KOPT-K1 (cell line): ENCODE data around the gene OBI1.

ENCODE experiments used
- H3K27ac ChIP-seq: fragments of 200-600 bp; sonication (generic); 2 replicates; pipeline ENCODE4 v1.5.1; 2016; ENCODE audit warnings: antibody characterized with exemption, mild to moderate bottlenecking, low read depth, low read length; ENCODE audit not compliant: poor library complexity, severe bottlenecking
- H3K36me3 ChIP-seq: fragments of 200-600 bp; sonication (generic); 2 replicates; pipeline ENCODE4 v1.5.1; 2017; ENCODE audit warnings: antibody characterized with exemption, mild to moderate bottlenecking, low read length, moderate library complexity; ENCODE audit not compliant: insufficient read depth
- H3K9me3 ChIP-seq: fragments of 200-600 bp; sonication (generic); 2 replicates; pipeline ENCODE4 v1.5.1; 2017; ENCODE audit warnings: antibody characterized with exemption, low read length, mild to moderate bottlenecking; ENCODE audit not compliant: insufficient read depth, poor library complexity, severe bottlenecking

OBI1 gene

DNA sequence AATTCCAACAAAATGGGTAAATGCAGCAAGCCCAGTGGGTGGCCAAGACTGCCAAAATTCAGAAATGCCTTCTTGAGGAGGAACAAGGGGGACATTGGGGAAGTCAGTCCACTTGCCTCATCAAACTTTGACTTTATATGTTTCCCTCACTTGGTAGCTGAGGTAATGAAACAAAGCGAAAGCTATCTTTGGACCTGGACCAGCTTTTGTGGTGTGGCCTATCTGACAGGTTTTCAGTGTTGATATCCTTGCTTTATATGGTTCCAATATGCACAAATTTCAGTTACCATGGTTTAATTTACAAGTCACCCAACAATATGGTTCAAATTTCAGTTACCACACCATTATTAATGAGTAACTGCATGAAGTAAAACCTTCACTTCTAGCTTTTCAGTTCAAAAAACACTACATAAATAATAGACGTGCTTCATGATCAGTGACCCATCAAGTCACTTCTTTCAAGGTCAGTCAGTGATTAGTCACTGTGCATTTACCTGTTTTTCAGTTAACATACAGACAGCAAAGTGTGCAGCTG is 38.0 kb downstream of the OBI1 start:
- peaks cover 93% of the 10 kb centered on the region for H3K36me3 ChIP-seq

DNA sequence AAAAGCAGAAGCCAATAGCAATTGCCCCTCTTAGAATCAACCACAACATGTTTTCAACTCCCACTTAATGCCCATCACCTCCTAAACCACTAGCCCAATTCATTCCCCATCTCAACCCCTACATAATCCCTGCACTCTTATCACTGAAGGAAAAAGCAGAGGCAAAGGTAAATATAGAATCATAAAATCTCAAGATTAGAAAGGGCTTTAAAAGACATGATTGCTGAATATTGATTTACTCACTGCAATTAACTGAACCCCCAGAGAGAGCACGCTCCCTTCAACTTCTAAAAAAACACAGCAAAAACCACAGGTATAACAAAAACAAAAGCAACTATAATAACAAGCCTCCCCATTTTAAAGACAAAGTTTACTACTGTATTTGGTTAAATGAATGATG is 40.5 kb downstream of the OBI1 start:
- no peaks in the 10 kb centered on the region for H3K9me3 ChIP-seq
- no peak overlapping the region for H3K27ac ChIP-seq
- H3K36me3 ChIP-seq, result peaks cover 92% of the 10 kb centered on the region

More for the DNA sequence above, 38.0 kb downstream of the OBI1 start:
- Histone ChIP-seq H3K9me3 (no peaks in the 10 kb centered on the region), H3K27ac (no peak overlapping the region)

DNA sequence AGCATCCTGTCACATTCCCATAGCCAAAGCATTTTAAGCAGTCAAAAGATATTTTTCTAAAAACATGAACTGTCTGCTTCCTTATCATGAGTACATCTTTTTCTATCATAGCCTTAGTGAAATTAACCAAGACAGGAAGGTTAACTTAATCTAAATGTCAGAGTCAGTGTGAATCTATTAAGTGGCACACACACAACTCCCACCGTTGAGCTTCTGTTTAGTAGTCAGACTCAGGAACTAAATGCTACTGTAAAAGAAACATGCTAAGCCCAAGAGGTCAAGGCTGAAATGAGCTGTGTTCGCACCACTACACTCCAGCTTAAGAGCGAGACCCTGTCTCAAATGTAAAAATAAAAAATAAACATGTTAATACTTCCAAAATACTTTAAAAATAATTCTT is 47.9 kb downstream of the OBI1 start:
- Histone ChIP-seq H3K9me3 (no peaks in the 10 kb centered on the region), H3K36me3 (peaks cover 25% of the 10 kb centered on the region), H3K27ac (no peak overlapping the region)

DNA sequence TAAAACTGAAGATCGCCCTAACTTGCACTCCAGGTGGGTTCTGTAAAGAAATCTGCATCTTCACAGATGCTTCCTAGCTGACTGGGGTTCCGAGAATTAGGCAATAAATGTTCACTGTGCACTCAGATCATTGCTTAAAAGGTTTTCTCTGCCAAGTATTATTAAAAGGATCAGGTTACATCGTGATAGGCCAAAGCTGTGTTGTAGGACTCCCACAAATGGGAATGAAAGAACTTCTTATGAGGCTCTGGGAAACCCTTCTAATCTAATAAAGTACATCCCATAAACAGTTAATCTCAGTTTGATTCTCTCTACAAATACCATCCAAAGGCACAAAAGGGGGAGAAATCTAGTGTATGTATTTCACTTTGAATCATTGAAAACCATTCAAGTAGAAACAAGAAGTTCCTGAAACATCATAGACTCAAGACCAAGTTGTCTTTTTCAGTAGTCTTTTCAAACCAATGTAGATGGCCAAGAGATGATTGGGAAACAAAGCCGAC is 48.5 kb downstream of the OBI1 start:
- Histone ChIP-seq H3K9me3 (no peaks in the 10 kb centered on the region), H3K27ac (no peak overlapping the region), H3K36me3 (peaks cover 19% of the 10 kb centered on the region)

DNA sequence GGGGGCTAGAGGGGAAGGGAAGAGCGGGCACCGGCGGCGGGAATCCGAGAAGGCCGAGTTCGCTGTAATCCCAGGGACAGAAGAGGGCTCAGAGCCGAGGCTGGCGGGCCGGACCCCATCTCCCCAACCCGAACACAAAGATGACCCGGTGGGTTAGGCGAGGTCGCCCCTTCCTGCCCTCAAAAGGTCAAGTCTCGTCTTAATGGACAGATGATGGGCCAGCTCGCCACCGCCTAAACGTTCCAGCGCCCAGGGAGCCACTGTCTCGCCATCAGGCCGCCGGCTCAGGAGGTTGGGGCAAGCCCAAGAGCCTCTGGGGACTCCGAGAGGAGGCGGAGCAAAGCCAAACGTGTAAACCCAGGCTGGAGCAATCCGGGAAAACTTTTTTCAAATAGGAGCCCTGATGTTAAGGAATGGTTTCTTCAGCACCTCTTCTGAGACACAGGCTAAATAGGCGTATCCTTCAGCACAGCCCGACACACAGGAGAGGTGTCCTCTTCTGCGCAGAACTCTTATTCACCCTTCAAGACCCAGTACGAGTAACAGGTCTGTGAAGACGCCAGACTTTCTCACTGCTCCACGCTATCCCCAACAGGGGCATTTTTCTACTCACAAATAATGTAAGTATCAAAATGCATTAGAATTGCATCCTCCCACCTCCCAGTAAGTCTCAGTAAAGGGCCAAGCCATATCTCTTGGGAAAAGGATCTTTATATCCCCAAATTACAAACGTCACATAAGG is 49.3 kb downstream of the OBI1 start:
- no peaks in the 10 kb centered on the region for H3K9me3 ChIP-seq
- peaks cover 11% of the 10 kb centered on the region for H3K36me3 ChIP-seq
- H3K27ac ChIP-seq, result no peak overlapping the region

DNA sequence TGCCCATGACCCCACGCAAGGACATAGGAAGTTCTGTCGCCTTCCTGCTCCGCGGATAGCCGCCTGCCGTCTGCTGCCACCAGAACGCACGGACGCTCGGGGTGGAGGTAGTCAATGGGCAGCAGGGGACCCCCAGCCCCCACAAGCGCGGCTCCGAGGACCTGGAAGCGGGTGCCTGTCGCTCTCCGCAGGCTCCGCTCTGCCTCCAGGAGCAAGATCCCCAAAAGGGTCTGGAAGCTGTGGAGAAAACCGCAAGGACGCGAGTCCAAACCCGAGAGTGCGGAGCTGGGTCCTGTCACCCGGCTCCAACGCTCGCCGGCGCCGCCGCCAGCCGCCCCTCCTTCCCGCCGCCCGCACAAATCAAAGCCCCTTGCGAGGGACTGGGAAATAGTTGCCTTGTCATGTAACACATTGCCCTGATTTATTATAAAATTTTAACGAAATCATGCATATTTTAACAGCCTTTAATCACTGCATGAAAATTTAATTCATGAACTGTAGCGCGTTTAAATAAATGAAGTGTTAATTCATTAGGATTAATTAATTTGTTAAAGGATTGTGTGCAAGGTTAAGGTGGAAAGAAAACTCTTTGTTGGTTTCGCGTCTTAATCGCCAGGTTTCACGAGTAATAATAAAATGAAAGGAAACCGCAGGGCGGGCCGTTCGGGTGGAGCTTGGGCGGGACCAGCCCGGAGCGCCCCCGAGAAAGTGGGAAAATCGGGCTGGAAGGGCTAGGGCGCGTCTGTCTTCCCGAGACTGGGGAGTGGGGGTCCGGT is 50.1 kb downstream of the OBI1 start:
- Histone ChIP-seq H3K9me3 (no peaks in the 10 kb centered on the region), H3K36me3 (peaks cover 3% of the 10 kb centered on the region; the same call in 1 of the 2 replicates), H3K27ac (no peak overlapping the region)

DNA sequence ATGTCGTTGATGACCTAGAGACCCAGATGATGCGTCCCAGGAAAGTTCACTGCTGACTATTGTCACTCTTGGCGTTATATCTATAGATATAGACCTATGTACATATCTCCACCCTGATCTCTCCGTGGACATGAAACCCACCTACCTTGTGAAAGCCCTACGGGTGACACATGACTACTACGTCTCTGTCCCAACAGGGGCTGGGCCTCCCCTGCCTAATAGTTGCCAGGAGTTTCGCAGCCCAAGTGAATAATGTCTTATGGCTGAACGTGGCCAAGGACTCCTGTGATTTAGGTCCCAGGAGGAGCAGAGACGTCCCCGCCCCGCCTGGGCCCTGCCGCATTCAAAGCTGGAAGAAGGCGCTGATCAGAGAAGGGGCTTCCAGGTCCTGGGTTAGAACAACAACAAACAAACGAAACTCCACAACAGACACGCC is 50.7 kb downstream of the OBI1 start:
- Histone ChIP-seq H3K9me3 (no peaks in the 10 kb centered on the region), H3K27ac (no peak overlapping the region), H3K36me3 (no peaks in the 10 kb centered on the region)

DNA sequence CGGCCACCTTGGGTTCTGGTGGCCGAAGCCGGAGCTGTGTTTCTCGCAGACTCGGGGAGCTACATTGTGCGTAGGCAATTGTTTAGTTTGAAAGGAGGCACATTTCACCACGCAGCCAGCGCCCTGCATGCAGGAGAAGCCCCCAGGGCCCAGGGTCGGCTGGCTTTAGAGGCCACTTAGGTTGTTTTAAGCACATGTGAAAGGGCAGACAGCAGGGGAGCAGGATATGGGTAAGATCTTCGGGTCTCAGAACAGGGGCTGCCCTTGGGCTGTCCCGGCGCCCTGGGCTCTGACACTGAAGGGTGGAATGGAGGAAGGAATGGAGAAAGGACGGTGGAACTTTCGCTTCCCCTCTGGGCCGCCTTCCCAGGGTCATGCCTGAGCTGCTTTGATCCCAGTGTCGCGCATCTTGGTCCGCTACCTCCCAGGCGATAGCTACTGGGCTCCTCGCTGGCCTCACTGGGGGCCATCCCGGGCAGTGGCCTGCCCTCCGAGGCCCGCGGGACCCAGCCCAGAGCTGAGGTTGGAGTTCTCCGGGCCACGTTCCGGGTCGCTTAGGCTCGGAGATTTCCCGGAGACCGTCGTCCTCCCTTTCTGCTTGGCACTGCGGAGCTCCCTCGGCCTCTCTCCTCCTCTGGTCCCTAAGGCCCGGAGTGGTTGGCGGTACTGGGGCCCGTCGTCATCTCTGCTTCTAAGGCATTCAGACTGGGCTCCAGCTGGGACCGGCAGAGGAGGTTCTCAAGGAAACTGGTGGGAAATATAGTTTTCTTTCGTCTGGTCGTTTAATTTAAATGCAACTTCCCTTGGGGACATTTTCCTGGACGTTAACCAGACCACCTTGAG is 51.3 kb downstream of the OBI1 start:
- H3K9me3 ChIP-seq, result no peaks in the 10 kb centered on the region
- H3K36me3 ChIP-seq, result no peaks in the 10 kb centered on the region
- H3K27ac ChIP-seq, result no peak overlapping the region

DNA sequence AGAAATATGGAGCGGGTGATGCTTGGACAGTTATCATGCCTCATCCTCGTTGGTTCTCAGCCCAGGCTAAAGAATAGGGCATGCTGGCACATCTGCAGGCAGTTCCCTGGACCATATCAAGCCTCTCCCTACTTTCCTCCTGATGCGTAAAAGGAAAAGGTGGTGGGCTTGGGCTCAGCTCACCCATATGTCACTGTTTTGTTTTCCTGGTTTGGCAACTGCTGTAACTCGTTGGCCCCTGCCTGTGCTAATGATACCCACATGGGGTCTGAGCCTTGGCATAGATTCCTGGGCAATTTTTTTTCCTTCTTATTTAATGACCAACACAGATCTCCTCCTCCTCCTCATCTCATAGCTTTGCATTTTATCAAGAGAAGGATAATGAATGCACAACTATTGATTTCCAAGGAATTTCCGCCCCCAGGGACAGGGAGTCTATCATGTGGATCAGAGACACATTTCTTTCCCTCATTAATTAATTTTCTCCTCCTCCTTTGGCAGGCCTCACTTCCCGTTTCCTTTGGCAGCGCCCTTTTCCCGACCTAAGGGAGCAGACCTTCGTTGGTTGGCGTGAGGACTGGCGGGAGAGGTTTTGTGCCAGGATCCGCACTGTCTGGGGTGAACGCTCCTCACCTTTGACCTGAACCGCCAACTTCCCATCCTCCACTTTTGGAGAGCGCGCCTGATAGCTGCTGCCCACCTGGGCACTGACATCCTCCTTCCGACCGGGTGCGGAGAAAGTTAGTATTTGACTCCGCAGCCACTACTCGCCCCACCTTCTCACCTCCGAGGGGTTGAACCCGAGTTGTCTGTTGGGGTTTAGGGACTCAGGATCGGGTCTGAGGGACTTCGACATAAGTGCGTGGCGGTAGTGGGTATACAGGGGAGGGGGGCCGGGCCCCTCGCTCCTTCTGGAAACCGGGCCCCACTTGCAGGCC is 52.2 kb downstream of the OBI1 start:
- H3K27ac ChIP-seq, result no peak overlapping the region

DNA sequence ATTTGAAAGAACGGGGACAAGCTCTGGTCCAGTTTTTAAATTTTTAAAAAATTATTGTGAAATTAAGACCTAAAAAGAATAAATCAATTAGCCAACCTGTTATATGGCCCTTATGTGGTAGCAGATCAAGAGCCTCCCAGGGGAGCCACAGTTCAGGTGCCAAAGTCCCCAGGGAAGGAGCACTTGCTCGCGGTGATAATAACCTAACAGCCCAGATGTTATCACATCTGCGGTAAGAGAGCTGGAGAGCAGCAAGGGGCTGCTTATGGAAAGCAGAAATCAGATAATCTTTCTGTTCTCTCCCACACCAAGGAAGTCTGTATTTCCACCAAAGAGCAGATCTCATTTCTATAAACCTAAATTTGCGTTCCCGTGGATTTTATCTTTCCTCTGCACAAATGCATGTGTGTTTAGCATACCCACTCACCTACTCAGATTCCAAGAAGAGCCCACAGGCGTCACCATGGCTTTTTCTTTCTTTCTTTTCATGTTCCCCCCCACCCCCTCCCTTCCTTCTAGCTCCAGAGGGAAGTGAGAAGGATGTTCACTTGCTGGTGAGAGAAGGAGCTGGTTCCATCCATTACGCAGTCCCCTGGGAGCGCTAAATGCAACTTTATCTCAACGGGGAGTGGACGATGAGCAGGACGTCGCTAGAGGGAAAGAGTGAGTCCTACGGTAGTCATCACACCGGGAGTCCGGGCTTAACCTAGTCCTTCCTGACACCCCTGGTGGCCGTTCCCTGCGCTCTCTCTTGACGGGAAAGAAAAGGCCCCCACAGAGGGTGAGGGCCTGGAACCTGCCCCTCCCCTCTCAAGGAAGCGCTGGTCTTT is 54.0 kb downstream of the OBI1 start:
- Histone ChIP-seq H3K36me3 (no peaks in the 10 kb centered on the region), H3K9me3 (peaks cover 14% of the 10 kb centered on the region), H3K27ac (no peak overlapping the region)

More for the DNA sequence above, 52.2 kb downstream of the OBI1 start:
- no peaks in the 10 kb centered on the region for H3K9me3 ChIP-seq
- H3K36me3 ChIP-seq, result no peaks in the 10 kb centered on the region

DNA sequence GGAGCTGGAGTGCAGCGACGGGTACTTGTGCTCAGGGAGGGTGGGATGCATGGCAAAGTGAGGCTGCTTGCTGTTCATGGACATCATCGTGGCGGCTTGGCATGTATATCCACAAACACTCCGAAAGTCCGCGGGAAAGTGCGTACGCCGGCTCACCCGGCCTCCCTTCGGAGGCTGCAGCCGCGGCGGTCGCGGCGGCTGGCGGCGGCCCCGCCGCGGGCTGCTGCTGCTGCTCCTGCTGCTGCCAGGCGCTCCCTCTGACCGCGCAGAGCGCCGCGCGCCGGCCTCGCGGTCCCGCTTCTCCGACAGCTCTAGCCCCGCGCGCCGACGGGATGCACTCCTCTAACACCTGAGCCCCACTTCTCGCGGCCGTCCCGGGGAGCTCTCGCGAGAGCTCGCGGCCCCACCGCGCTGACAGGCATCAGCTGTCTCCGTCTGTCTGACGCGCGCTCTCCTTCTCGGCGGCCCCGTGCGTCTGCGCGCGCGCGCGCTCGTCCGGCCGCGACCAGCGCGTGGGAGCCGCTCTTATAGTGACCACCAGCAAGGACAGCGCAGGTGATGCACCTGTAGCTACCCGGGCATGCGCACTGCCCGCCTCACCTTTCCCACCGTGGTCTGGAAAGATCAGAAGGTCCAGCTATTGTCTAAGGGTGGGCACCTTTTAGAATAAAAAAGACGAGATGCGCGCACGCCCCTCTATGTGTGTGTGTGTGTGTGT is 55.6 kb downstream of the OBI1 start, which contains the start of gene POU4F1:
TSS of gene POU4F1 (minus strand) at position 313 of the 718 bp plus-strand sequence. CDS start at position 87, 226 bp downstream.
- no peaks in the 10 kb centered on the region for H3K36me3 ChIP-seq
- H3K27ac ChIP-seq, result no peak within 1 kb of the TSS
- H3K9me3 ChIP-seq, result peaks cover 14% of the 10 kb centered on the region

DNA sequence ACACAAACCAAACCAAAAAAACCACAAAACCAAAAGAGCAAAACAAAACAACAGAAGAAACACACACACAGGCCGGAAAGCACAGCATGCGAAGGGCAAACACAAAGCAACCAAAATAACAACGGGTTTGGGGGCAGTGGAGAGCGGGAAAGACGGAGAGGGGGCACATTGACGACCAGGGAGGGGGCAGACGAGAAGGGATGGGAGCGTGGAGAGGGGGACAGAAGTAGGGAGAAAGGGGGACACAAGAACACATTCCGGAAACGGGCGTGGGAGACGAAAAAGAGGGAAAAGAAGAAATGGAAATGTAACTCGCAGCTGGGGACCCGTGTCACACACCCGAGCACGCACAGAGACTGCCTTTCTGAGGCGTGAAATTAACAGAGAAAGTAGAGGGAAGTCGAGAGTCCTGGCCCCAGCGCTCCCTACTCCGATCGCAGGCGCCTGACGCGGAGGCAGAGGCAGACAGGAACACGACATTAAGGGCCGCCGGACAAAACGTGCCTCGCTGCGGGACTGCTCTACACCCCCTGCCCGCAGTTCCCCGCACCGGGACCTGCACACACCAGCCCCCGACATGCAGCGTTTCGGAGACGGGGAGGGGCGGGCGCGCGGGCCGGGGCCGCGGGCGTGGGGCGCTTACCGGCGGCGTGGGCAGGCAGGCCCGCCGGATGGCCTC is 56.3 kb downstream of the OBI1 start:
- H3K36me3 ChIP-seq, result no peaks in the 10 kb centered on the region

More for the DNA sequence above, 56.3 kb downstream of the OBI1 start:
- peaks cover 14% of the 10 kb centered on the region for H3K9me3 ChIP-seq
- no peak overlapping the region for H3K27ac ChIP-seq
